ENCODE data around the gene TOM1L2. TPM values are rescaled to one million over a fixed set of nuclear protein-coding genes. Genes with fewer than 3 reads are reported as not detected.

The TOM1L2 gene
- total and polyA plus RNA-seq, 2 donors (not counting 1 experiment from before 2014, with no cell fraction given): 33.9 to 35.9 TPM

DNA sequence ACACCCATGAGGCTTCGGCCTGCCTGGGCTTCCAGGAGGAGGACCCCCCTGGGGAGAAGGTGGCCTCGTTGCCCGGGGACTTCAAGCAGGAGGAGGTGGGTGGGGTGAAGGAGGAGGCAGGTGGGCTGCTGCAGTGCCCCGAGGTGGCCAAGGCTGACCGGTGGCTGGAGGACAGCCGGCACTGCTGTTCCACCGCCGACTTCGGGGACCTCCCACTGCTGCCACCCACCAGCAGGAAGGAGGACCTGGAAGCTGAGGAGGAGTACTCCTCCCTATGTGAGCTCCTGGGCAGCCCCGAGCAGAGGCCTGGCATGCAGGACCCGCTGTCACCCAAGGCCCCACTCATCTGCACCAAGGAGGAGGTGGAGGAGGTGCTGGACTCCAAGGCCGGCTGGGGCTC lies 176.9 kb downstream of the TOM1L2 start:
- TF ChIP-seq EZH2 (IDR thresholded peaks at IDR 0.05; ENCODE audit: low read length, missing control alignments): no peak
- TF ChIP-seq, protein P1, sequence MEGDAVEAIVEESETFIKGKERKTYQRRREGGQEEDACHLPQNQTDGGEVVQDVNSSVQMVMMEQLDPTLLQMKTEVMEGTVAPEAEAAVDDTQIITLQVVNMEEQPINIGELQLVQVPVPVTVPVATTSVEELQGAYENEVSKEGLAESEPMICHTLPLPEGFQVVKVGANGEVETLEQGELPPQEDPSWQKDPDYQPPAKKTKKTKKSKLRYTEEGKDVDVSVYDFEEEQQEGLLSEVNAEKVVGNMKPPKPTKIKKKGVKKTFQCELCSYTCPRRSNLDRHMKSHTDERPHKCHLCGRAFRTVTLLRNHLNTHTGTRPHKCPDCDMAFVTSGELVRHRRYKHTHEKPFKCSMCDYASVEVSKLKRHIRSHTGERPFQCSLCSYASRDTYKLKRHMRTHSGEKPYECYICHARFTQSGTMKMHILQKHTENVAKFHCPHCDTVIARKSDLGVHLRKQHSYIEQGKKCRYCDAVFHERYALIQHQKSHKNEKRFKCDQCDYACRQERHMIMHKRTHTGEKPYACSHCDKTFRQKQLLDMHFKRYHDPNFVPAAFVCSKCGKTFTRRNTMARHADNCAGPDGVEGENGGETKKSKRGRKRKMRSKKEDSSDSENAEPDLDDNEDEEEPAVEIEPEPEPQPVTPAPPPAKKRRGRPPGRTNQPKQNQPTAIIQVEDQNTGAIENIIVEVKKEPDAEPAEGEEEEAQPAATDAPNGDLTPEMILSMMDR (conservative IDR thresholded peaks at IDR 0.05 in 1 of 2, IDR thresholded peaks at IDR 0.05 in 1 of 2; ENCODE audit: low read depth in 1 of 2, low read length in 2 of 2): no peak
- H3K36me3 ChIP-seq (ENCODE audit: control insufficient read depth, insufficient read depth, low read length): peaks cover 15% of the 10 kb centered on the region
- peaks cover 3% of the 10 kb centered on the region for H3K4me1 ChIP-seq (ENCODE audit: control insufficient read depth, extremely low read depth, insufficient read depth, low read length)
- H3K4me2 ChIP-seq (ENCODE audit: extremely low read depth, insufficient read depth, low read length): no peak overlapping the region
- no peaks in the 10 kb centered on the region for H3K9me3 ChIP-seq (ENCODE audit: control insufficient read depth, insufficient read depth, low read depth, low read length)
- no peak overlapping the region for H2AFZ ChIP-seq (ENCODE audit: low read length)
- H4K20me1 ChIP-seq (ENCODE audit: control insufficient read depth, extremely low read depth, insufficient read depth, low read length): no peaks in the 10 kb centered on the region
- H3K9ac ChIP-seq (ENCODE audit: insufficient read depth, low read length): no peak overlapping the region
- no peaks in the 10 kb centered on the region for H3K27me3 ChIP-seq (ENCODE audit: control insufficient read depth, insufficient read depth, low read length)
- no peaks in the 10 kb centered on the region for H3K79me2 ChIP-seq (ENCODE audit: control insufficient read depth, insufficient read depth, low read length)
- DNase-seq (ENCODE audit: low read depth in 2 of 2): no peak
- H3K4me3 ChIP-seq (replicated peaks in 1 of 4; ENCODE audit: control extremely low read depth in 1 of 4, insufficient read depth in 1 of 4, low read depth in 3 of 4, low read length in 4 of 4): no peak overlapping the region
- no peak overlapping the region for H3K27ac ChIP-seq (ENCODE audit: insufficient read depth, low read length)

DNA sequence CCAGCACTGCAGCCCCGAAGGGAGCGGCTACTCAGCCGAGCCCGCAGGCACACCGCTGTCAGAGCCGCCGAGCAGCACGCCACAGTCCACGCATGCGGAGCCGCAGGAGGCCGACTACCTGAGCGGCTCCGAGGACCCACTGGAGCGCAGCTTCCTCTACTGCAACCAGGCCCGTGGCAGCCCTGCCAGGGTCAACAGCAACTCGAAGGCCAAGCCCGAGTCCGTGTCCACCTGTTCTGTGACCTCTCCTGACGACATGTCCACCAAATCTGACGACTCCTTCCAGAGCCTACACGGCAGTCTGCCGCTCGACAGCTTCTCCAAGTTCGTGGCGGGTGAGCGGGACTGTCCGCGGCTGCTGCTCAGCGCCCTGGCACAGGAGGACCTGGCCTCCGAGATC lies 177.8 kb downstream of the TOM1L2 start:
- DNase-seq (ENCODE audit: low read depth in 2 of 2): no peak
- Histone ChIP-seq H4K20me1 (ENCODE audit: control insufficient read depth, extremely low read depth, insufficient read depth, low read length) (no peaks in the 10 kb centered on the region), H3K27me3 (ENCODE audit: control insufficient read depth, insufficient read depth, low read length) (no peaks in the 10 kb centered on the region), H3K36me3 (ENCODE audit: control insufficient read depth, insufficient read depth, low read length) (peaks cover 14% of the 10 kb centered on the region), H3K4me2 (ENCODE audit: extremely low read depth, insufficient read depth, low read length) (no peak overlapping the region), H3K9ac (ENCODE audit: insufficient read depth, low read length) (no peak overlapping the region), H3K4me1 (ENCODE audit: control insufficient read depth, extremely low read depth, insufficient read depth, low read length) (peaks cover 3% of the 10 kb centered on the region), H3K27ac (ENCODE audit: insufficient read depth, low read length) (no peak overlapping the region), H2AFZ (ENCODE audit: low read length) (no peak overlapping the region), H3K4me3 (replicated peaks in 1 of 4; ENCODE audit: control extremely low read depth in 1 of 4, insufficient read depth in 1 of 4, low read depth in 3 of 4, low read length in 4 of 4) (no peak overlapping the region), H3K79me2 (ENCODE audit: control insufficient read depth, insufficient read depth, low read length) (no peaks in the 10 kb centered on the region), H3K9me3 (ENCODE audit: control insufficient read depth, insufficient read depth, low read depth, low read length) (no peaks in the 10 kb centered on the region)
- no peak for TF ChIP-seq EZH2 (IDR thresholded peaks at IDR 0.05; ENCODE audit: low read length, missing control alignments)
- TF ChIP-seq, protein P1 (conservative IDR thresholded peaks at IDR 0.05 in 1 of 2, IDR thresholded peaks at IDR 0.05 in 1 of 2; ENCODE audit: low read depth in 1 of 2, low read length in 2 of 2): no peak

Other genes starting within 250 kb of the TOM1L2 start
- 51.9 and 77.6 TPM in 2 replicates for gene SREBF1, start 135.4 kb downstream of the TOM1L2 start, total RNA-seq
- gene SREBF1, start 135.4 kb downstream of the TOM1L2 start, polyA plus RNA-seq: 29.7 and 49.1 TPM in 2 replicates
- 0.26 and 0.33 TPM in 2 replicates for gene DRC3, start 462 bp upstream of the TOM1L2 start, total RNA-seq
- gene DRC3, start 462 bp upstream of the TOM1L2 start, polyA plus RNA-seq: 0.27 and 0.37 TPM in 2 replicates
- gene ATPAF2, start 66.8 kb upstream of the TOM1L2 start, total RNA-seq: 10.3 and 12.6 TPM in 2 replicates
- gene ATPAF2, start 66.8 kb upstream of the TOM1L2 start, polyA plus RNA-seq: 11.6 and 14.7 TPM in 2 replicates
- gene GID4, start 67.0 kb upstream of the TOM1L2 start, total RNA-seq: 7.2 and 10.2 TPM in 2 replicates
- 9.0 TPM in 2 replicates for gene GID4, start 67.0 kb upstream of the TOM1L2 start, polyA plus RNA-seq
- gene DRG2, start 115.5 kb upstream of the TOM1L2 start, total RNA-seq: 25.7 and 30.1 TPM in 2 replicates
- 26.7 and 32.2 TPM in 2 replicates for gene DRG2, start 115.5 kb upstream of the TOM1L2 start, polyA plus RNA-seq
- 0.77 and 2.0 TPM in 2 replicates for gene MYO15A, start 136.4 kb upstream of the TOM1L2 start, total RNA-seq
- gene MYO15A, start 136.4 kb upstream of the TOM1L2 start, polyA plus RNA-seq: 0.42 and 0.55 TPM in 2 replicates
- gene ALKBH5, start 211.4 kb upstream of the TOM1L2 start, total RNA-seq: 93.7 and 103 TPM in 2 replicates
- 67.7 and 70.3 TPM in 2 replicates for gene ALKBH5, start 211.4 kb upstream of the TOM1L2 start, polyA plus RNA-seq

All from fibroblast of lung (primary cell).